Naive thymus-derived CD8-positive, alpha-beta T cell (primary cell): ENCODE data around the gene HOXA2. TPM values are rescaled to one million over a fixed set of nuclear protein-coding genes. Genes with fewer than 3 reads are reported as not detected.
A peak's percentile ranks its signal among the peaks of the same experiment; 100 is the strongest.

ENCODE experiments used
- ATAC-seq, 2 donors: fragments of 150-1000 bp; cut with Tn5 transposase in 1 of 2; sonication (Bioruptor Pico), chemical (Tn5 transposase) in 1 of 2; 1 replicate in 1 of 2; 2 replicates in 1 of 2; pipeline ENCODE4 v1.10.0; 2021; ENCODE audit warnings: mild to moderate bottlenecking in 2 of 2, moderate library complexity in 2 of 2
- POLR2A ChIA-PET: fragments of 350-600 bp; sonication (Branson Sonifier 250); formaldehyde crosslinking; loops from one replicate; lab custom pipeline; 2021; ENCODE audit warnings: antibody characterized with exemption; lab: Charles Lee
- DNase-seq, 10 donors: peaks; one replicate each; pipeline versions ENCODE4 v3.0.0 to v3.0.0-alpha.2; 2020 to 2022
- H3K27ac Mint-ChIP-seq, 10 donors: one replicate each; pipeline ENCODE4 v1.8.0; 2020 to 2022; ENCODE audit warnings: mild to moderate bottlenecking in 10 of 10, mixed read lengths in 10 of 10, moderate library complexity in 4 of 10, inconsistent platforms in 1 of 10
- H3K27me3 Mint-ChIP-seq, 5 donors: one replicate each; pipeline ENCODE4 v1.8.0; 2021 to 2022; ENCODE audit warnings: mixed read lengths in 5 of 5
- H3K36me3 Mint-ChIP-seq, 3 donors: one replicate each; pipeline ENCODE4 v1.8.0; 2020 to 2022; ENCODE audit warnings: mixed read lengths in 3 of 3, mild to moderate bottlenecking in 2 of 3, inconsistent platforms in 1 of 3
- H3K4me1 Mint-ChIP-seq, 4 donors: one replicate each; pipeline ENCODE4 v1.8.0; 2021 to 2022; ENCODE audit warnings: mixed read lengths in 4 of 4
- H3K4me3 Mint-ChIP-seq, 10 donors: one replicate each; pipeline ENCODE4 v1.8.0; 2020 to 2022; ENCODE audit warnings: mild to moderate bottlenecking in 10 of 10, mixed read lengths in 10 of 10, moderate library complexity in 6 of 10, inconsistent platforms in 1 of 10
- H3K9me3 Mint-ChIP-seq, 9 donors: one replicate each; pipeline ENCODE4 v1.8.0; 2020 to 2022; ENCODE audit warnings: mixed read lengths in 9 of 9, mild to moderate bottlenecking in 3 of 9, inconsistent platforms in 1 of 9, moderate library complexity in 1 of 9
- polyA plus RNA-seq, 3 donors: library from polyadenylated mRNA; unstranded; fragments of 300-500 nt; fragmentation: Illumina TruSeq; gene quantifications; one replicate each; pipeline ENCODE4 v1.2.3, GENCODE V29; 2021
- total RNA-seq, 8 experiments: library from RNA in 2 of 8; stranded (reverse) in 2 of 8; gene quantifications; one replicate each; pipeline ENCODE4 v1.2.3 and lab custom pipeline; 2021 to 2026

The HOXA2 gene
- total and polyA plus RNA-seq, 5 experiments from 2014 or later, result not detected

- Mint-ChIP-seq H3K9me3 (peaks cover 0 to 4% (median 0%) of the 10 kb centered on the region in 9 donors), H3K27ac (no peak overlapping the region), H3K4me3 (no peak overlapping the region), H3K4me1 (peaks cover 10 to 25% (median 18%) of the 10 kb centered on the region in 4 donors), H3K27me3 (peaks cover 37 to 76% (median 56%) of the 10 kb centered on the region in 5 donors), H3K36me3 (peaks cover 9 to 16% (median 15%) of the 10 kb centered on the region in 3 donors)
- ATAC-seq (no peak), DNase-seq (no peak)
- POLR2A ChIA-PET, result no interaction called here
Measured at GRCh38 chr7:27104341-27105058, 2.0 kb upstream of the HOXA2 start.

- H3K9me3 Mint-ChIP-seq, result peaks cover 0 to 4% (median 0%) of the 10 kb centered on the region in 9 donors
- peaks cover 12 to 34% (median 23%) of the 10 kb centered on the region in 4 donors for H3K4me1 Mint-ChIP-seq
- DNase-seq (no peak), ATAC-seq (no peak)
- H3K4me3 Mint-ChIP-seq, result peak overlapping the region in 2 of 10 donors; percentile 44 to 57
- peak overlapping the region in 1 of 10 donors; percentile 22 for H3K27ac Mint-ChIP-seq
- peaks cover 41 to 84% (median 64%) of the 10 kb centered on the region in 5 donors for H3K27me3 Mint-ChIP-seq
- POLR2A ChIA-PET, result no interaction called here
- H3K36me3 Mint-ChIP-seq, result peaks cover 15 to 20% (median 18%) of the 10 kb centered on the region in 3 donors
Measured at GRCh38 chr7:27103489-27104226, 1.2 kb upstream of the HOXA2 start.

DNA sequence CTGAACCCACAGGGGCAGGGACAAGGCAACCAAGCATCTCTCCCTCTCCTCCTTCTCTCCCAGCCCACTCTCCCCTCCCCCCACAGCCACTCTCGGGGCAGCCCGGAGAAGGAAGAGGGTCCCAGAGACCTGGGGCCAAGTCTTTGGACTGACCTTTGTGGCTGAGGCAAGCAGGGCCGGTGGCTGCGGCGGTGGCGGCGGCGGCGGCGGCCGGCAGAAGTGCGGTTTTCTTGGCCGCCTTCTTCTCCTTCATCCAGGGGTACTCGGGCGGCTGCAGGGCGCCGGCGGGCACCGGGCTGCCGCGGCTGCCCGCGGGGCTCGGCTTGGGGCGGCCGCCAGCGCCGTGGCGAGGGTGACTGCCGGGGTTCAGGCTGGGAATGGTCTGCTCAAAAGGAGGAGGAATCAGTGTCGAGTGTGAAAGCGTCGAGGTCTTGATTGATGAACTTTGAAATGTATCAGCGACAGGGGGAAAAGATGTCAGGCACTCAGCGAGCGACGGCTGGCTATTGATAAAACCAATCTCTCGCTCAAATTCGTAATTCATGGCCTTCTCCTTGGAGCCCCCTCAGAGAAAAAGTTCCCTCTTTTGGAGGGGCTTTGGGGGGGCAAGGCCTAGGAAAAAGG lies 414 bp downstream of the HOXA2 start:
- Mint-ChIP-seq H3K36me3 (peaks cover 15 to 20% (median 20%) of the 10 kb centered on the region in 3 donors), H3K4me3 (peak overlapping the region in 9 of 10 donors; percentile 9 to 76 (median 56)), H3K27ac (no peak overlapping the region), H3K27me3 (peaks cover 49 to 91% (median 69%) of the 10 kb centered on the region in 5 donors), H3K4me1 (peaks cover 19 to 50% (median 33%) of the 10 kb centered on the region in 4 donors), H3K9me3 (peaks cover 0 to 4% (median 0%) of the 10 kb centered on the region in 9 donors)
- DNase-seq (no peak), ATAC-seq (no peak)
- POLR2A ChIA-PET, result no interaction called here

DNA sequence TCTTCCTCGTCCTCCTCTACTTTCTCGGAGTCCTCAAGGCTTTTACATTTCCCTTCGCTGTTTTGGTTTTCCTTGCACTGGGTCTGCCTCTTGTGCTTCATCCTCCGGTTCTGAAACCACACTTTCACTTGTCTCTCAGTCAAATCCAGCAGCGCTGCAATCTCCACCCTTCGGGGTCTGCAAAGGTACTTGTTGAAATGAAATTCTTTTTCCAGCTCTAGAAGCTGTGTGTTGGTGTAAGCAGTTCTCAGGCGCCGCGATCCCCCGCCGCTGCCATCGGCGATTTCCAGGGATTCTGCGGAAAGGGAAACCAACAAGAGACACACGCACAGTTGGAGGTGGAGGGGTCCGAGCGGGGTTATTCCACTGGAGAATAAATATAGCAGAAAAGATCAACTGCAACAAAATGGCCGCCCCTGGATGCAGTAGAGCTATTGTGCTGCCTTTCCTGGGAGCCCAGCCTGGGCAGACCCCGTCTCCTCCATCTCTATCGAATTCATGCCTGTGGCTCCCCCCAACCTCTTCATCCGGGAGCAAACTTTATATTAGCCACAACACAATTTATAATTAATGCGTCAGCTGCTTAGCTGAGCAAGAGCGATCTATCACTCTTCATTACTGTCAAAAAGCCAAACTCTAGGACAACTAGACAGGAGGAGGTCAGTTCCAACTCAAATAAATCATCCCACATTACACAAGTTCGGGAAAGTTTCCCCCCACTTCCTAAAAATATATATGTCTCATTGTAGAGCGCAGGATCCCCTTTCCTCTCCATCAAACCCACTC lies 1.1 kb downstream of the HOXA2 start:
- peaks cover 20 to 57% (median 37%) of the 10 kb centered on the region in 4 donors for H3K4me1 Mint-ChIP-seq
- H3K27ac Mint-ChIP-seq, result peak overlapping the region in 1 of 10 donors; percentile 62
- peaks cover 15 to 20% (median 20%) of the 10 kb centered on the region in 3 donors for H3K36me3 Mint-ChIP-seq
- peak overlapping the region in 7 of 10 donors; percentile 1 to 45 (median 37) for H3K4me3 Mint-ChIP-seq
- no peak for ATAC-seq
- DNase-seq, result no peak
- H3K9me3 Mint-ChIP-seq, result peaks cover 0 to 4% (median 0%) of the 10 kb centered on the region in 9 donors
- peaks cover 50 to 93% (median 71%) of the 10 kb centered on the region in 5 donors for H3K27me3 Mint-ChIP-seq
- POLR2A ChIA-PET, result no interaction called here

DNA sequence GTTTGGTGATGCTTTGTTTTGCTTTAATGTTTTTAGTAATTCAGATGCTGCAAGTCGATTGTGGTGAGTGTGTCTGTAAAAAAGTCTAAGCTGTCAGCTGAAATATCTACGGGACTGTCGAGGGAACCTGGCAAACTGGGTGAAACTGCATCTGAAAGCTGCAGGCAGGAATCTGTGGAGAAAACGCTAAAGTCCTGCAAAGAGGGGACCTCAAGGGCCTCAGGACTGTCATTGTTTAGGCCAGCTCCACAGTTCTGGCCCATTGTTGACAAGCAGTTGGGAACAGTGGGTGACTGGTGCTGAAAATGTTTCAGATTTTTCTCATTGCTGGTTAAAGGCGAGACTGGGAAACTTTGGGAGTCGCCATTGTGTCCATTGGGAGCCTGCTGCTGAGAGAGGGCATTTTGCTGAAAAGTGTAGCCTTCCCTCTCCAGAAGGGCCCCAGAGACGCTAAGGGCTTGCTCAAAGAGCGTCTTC lies 1.8 kb downstream of the HOXA2 start:
- Mint-ChIP-seq H3K4me1 (peaks cover 21 to 58% (median 38%) of the 10 kb centered on the region in 4 donors), H3K4me3 (peak overlapping the region in 1 of 10 donors; percentile 17), H3K27ac (no peak overlapping the region), H3K9me3 (peaks cover 0 to 4% (median 0%) of the 10 kb centered on the region in 9 donors), H3K36me3 (peaks cover 15 to 20% (median 20%) of the 10 kb centered on the region in 3 donors), H3K27me3 (peaks cover 50 to 90% (median 67%) of the 10 kb centered on the region in 5 donors)
- POLR2A ChIA-PET, result no interaction called here
- no peak for DNase-seq
- ATAC-seq, result no peak

DNA sequence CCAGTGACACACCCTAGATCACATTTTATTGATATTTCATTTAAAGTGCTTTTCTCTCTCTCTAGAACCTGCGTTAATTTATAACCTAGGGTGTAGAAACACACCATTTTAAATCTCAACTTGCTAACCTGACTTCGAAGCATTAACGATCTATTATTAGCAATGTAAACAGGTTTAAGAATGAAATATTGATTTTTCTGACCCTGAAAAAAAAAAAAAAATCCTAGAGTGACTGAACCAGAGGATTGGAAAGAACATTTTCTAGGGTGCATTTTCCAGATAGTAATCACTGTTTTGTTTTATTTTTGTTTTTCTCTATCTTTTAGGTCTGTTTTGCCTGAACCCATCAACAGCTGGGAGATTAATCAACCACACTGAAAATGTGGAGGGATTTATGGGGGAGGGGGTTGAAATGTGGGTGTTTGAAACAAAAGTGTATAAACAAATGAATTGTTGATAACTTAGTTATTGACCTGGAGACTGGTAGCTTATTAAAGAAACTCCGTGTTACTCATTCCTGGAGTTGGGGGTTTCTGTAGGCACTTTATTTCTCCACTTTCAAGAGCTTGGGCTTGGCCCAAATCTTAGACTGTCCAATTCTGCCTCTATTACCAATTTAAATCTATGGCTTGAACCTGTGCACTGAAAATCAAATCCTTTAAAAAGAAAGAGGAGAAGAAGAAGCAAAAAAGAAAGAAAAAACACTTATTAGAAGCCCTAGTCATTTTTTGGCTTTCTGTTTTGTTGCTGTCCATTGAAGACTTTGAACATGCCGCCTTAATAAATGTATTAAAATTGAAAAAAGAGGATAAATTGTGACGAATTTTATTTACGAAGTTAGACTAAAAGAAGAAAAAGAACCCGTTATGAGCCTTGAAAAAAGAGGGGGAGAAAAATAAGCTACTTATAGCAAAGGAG lies 2.8 kb downstream of the HOXA2 start:
- no peak for ATAC-seq
- peaks cover 25 to 69% (median 45%) of the 10 kb centered on the region in 4 donors for H3K4me1 Mint-ChIP-seq
- POLR2A ChIA-PET, result interaction anchor here (0.6 kb wide), 1 partner anchor 915 kb away, joined by 3 read pairs; no protein-coding TSS in a partner anchor
- DNase-seq, result no peak
- peaks cover 54 to 90% (median 66%) of the 10 kb centered on the region in 5 donors for H3K27me3 Mint-ChIP-seq
- H3K4me3 Mint-ChIP-seq, result no peak overlapping the region
- no peak overlapping the region for H3K27ac Mint-ChIP-seq
- H3K9me3 Mint-ChIP-seq, result peaks cover 0 to 4% (median 0%) of the 10 kb centered on the region in 9 donors
- H3K36me3 Mint-ChIP-seq, result peaks cover 15 to 23% (median 20%) of the 10 kb centered on the region in 3 donors

GRCh38 chr7:27098578-27099451 lies 3.7 kb downstream of the HOXA2 start:
- Mint-ChIP-seq H3K4me3 (peak overlapping the region in 9 of 10 donors; percentile 7 to 58 (median 32)), H3K9me3 (peaks cover 0 to 4% (median 0%) of the 10 kb centered on the region in 9 donors), H3K36me3 (peaks cover 15 to 22% (median 20%) of the 10 kb centered on the region in 3 donors), H3K27me3 (peaks cover 54 to 90% (median 66%) of the 10 kb centered on the region in 5 donors), H3K27ac (peak overlapping the region in 1 of 10 donors; percentile 29), H3K4me1 (peaks cover 23 to 67% (median 49%) of the 10 kb centered on the region in 4 donors)
- ATAC-seq (no peak), DNase-seq (no peak)
- POLR2A ChIA-PET, result interaction anchor here (0.6 kb wide), 1 partner anchor 916 kb away, joined by 3 read pairs; no protein-coding TSS in a partner anchor

- peak overlapping the region; percentile 79 to 94 (median 92) for H3K4me3 Mint-ChIP-seq
- peaks cover 57 to 90% (median 66%) of the 10 kb centered on the region in 5 donors for H3K27me3 Mint-ChIP-seq
- H3K36me3 Mint-ChIP-seq, result peaks cover 15 to 20% (median 20%) of the 10 kb centered on the region in 3 donors
- POLR2A ChIA-PET, result no interaction called here
- H3K27ac Mint-ChIP-seq, result peak overlapping the region in 2 of 10 donors; percentile 29 to 50
- ATAC-seq, result no peak
- peaks cover 0 to 3% (median 0%) of the 10 kb centered on the region in 9 donors for H3K9me3 Mint-ChIP-seq
- no peak for DNase-seq
- H3K4me1 Mint-ChIP-seq, result peaks cover 21 to 60% (median 43%) of the 10 kb centered on the region in 4 donors
Measured at GRCh38 chr7:27097686-27098577, 4.6 kb downstream of the HOXA2 start.

DNA sequence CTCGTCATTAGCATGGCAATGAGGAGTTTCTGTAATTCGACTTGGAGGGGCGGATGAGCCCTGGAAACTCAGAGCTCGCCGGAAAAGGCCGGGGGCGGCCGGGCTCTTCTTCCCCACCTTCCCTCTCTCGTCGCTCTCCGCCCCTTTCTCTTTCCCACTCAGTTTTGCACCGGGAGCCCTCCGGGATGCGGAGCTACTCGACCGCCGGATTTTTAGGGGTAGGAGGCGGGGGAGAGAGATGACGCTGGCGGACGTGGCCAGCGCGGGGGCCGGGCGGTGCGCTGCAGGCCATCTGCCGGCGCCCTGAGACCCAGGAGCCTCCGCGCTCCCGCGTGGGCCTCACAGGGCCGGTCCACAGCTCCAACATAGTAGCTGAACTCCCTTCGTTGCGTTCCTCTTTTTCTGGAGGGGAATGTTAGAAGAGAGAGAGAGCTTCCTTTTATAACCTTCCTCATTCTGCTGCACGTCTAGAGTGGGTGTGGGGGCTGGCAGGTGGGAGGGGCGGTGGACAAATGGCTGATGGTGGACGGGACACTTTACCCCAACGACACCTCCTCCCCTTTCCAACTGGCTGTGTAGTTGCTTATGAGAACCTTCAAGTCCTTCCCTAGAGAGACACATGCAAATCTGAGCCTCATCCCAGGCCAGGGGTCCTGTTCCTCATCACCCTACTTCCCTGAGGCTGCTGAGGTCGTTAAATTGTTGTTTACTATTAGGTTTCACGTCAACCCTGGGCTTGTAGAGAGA lies 5.5 kb downstream of the HOXA2 start:
- no peak for ATAC-seq
- Mint-ChIP-seq H3K4me1 (peaks cover 19 to 57% (median 36%) of the 10 kb centered on the region in 4 donors), H3K27ac (peak overlapping the region in 7 of 10 donors; percentile 26 to 87 (median 71)), H3K36me3 (peaks cover 15 to 20% (median 17%) of the 10 kb centered on the region in 3 donors), H3K27me3 (peaks cover 58 to 90% (median 66%) of the 10 kb centered on the region in 5 donors), H3K9me3 (peaks cover 0 to 3% (median 0%) of the 10 kb centered on the region in 9 donors), H3K4me3 (peak overlapping the region; percentile 79 to 94 (median 92))
- POLR2A ChIA-PET, result interaction anchor here (0.7 to 1.4 kb wide), 2 partner anchors 32 to 33 kb away, joined by 3 read pairs; partner anchors contain the start of gene HOXA4
- DNase-seq, result no peak
